Keratinocyte (primary cell): ENCODE data around the gene CHRM1.

Experiments used
- CTCF ChIP-seq, 3 experiments: IDR thresholded peaks in 1 of 3; conservative IDR thresholded peaks in 1 of 3; optimal IDR thresholded peaks in 1 of 3; 2 replicates in 2 of 3; 3 replicates in 1 of 3; pipeline versions ENCODE3 to v1.5.1; 2011; ENCODE audit warnings: low read length in 3 of 3, mild to moderate bottlenecking in 3 of 3, moderate library complexity in 2 of 3, control low read depth in 1 of 3, inconsistent platforms in 1 of 3; ENCODE audit not compliant: insufficient read depth in 2 of 3; ENCODE audit errors: extremely low read depth in 1 of 3
- EZH2 ChIP-seq: IDR thresholded peaks from one replicate; pipeline ENCODE4 v1.6.1; 2012; ENCODE audit warnings: inconsistent platforms, mild to moderate bottlenecking, low read length, moderate library complexity

GRCh38 chr11:62965574-62965973 is 44.4 kb upstream of the CHRM1 start:
- TF ChIP-seq CTCF (optimal IDR thresholded peaks at IDR 0.05 in 1 of 3, IDR thresholded peaks at IDR 0.05 in 1 of 3, conservative IDR thresholded peaks at IDR 0.05 in 1 of 3; ENCODE audit: extremely low read depth in 1 of 3, insufficient read depth in 2 of 3, low read length in 3 of 3) (no peak), EZH2 (no peak)
